HG03432 (cell line): ENCODE data around the gene SLC4A4.

Source experiments
- ATAC-seq: cut with Tn5 transposase; IDR thresholded peaks from one replicate; pipeline ENCODE4 v1.9.1; 2021; ENCODE audit warnings: mild to moderate bottlenecking, moderate library complexity; ENCODE audit not compliant: unreplicated experiment

SLC4A4 gene

GRCh38 chr4:71587995-71588394 lies 249.2 kb downstream of the SLC4A4 start:
- no peak for ATAC-seq

GRCh38 chr4:71592793-71593192 lies 254.0 kb downstream of the SLC4A4 start:
- no peak for ATAC-seq

- ATAC-seq, result no peak
Observed at GRCh38 chr4:71593311-71593710, 254.5 kb downstream of the SLC4A4 start.

GRCh38 chr4:71595576-71596108 lies 256.8 kb downstream of the SLC4A4 start:
- ATAC-seq, result no peak

- no peak for ATAC-seq
Observed at GRCh38 chr4:71599578-71599977, 260.8 kb downstream of the SLC4A4 start.

- ATAC-seq, result no peak
Observed at GRCh38 chr4:71602289-71602900, 263.6 kb downstream of the SLC4A4 start.

GRCh38 chr4:71604785-71605184 lies 266.0 kb downstream of the SLC4A4 start:
- peak; percentile 97 for ATAC-seq

- no peak for ATAC-seq
Observed at GRCh38 chr4:71607109-71607508, 268.3 kb downstream of the SLC4A4 start.

GRCh38 chr4:71607780-71608677 lies 269.2 kb downstream of the SLC4A4 start:
- no peak for ATAC-seq

- no peak for ATAC-seq
Observed at GRCh38 chr4:71608678-71609071, 269.9 kb downstream of the SLC4A4 start.

GRCh38 chr4:71609167-71609566 lies 270.3 kb downstream of the SLC4A4 start:
- no peak for ATAC-seq

GRCh38 chr4:71609651-71610050 lies 270.8 kb downstream of the SLC4A4 start:
- no peak for ATAC-seq

- ATAC-seq, result no peak
Observed at GRCh38 chr4:71614621-71615020, 275.8 kb downstream of the SLC4A4 start.

GRCh38 chr4:71616168-71616811 lies 277.5 kb downstream of the SLC4A4 start:
- ATAC-seq, result no peak
